ENCODE data around the gene HEG1.

DNA sequence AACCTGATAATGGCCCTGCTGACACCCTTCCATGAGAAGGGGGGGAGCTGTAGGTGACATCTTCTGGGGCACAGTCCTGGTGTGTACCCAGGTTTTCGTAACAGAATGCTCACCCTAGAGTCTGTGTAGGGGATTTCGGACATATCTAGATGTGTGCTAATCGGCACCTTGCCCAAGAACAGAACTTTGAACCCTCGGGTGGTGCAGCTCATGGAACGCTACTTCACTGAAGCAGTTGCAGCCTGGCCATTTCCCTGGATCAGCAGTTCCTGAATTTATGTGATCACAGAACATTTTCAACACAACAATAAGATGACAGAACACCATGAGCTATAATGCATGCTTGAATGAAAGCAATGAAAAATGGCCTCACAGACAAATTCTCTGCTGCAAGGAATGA lies 63.8 kb downstream of the HEG1 start:
- TF ChIP-seq, protein P1, sequence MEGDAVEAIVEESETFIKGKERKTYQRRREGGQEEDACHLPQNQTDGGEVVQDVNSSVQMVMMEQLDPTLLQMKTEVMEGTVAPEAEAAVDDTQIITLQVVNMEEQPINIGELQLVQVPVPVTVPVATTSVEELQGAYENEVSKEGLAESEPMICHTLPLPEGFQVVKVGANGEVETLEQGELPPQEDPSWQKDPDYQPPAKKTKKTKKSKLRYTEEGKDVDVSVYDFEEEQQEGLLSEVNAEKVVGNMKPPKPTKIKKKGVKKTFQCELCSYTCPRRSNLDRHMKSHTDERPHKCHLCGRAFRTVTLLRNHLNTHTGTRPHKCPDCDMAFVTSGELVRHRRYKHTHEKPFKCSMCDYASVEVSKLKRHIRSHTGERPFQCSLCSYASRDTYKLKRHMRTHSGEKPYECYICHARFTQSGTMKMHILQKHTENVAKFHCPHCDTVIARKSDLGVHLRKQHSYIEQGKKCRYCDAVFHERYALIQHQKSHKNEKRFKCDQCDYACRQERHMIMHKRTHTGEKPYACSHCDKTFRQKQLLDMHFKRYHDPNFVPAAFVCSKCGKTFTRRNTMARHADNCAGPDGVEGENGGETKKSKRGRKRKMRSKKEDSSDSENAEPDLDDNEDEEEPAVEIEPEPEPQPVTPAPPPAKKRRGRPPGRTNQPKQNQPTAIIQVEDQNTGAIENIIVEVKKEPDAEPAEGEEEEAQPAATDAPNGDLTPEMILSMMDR (IDR thresholded peaks at IDR 0.05) = no peak
- TF ChIP-seq POLR2AphosphoS5 (IDR thresholded peaks at IDR 0.05) = no peak
- TF ChIP-seq EP300 (IDR thresholded peaks at IDR 0.05) = no peak
- no peak for TF ChIP-seq POLR2A (IDR thresholded peaks at IDR 0.05; ENCODE audit: low read depth)
